HCT116 (cell line): ENCODE results near the gene TCF7L1. TPM values are rescaled to one million over a fixed set of nuclear protein-coding genes. Genes with fewer than 3 reads are reported as not detected.

ENCODE experiments used
- ATAC-seq: fragments of 200-7000 bp; cut with Tn5 transposase; 2 replicates; pipeline ENCODE4 v1.9.1; 2020; ENCODE audit warnings: mild to moderate bottlenecking, moderate library complexity
- BruUV-seq: library from RNA; stranded (reverse); fragments of 400-500 nt; replicated peaks from 2 replicates; lab custom pipeline; 2021; lab: Mats Ljungman, UMichigan
- CTCF ChIA-PET: fragments of 300-600 bp; sonication (Branson Sonifier 250); formaldehyde crosslinking; loops from one replicate; lab custom pipeline; 2021; ENCODE audit warnings: antibody characterized with exemption; lab: Charles Lee
- POLR2A ChIA-PET: fragments of 300-600, 350-600 bp; sonication (Branson Sonifier 250); formaldehyde crosslinking; loops from one replicate; lab custom pipeline; 2021; ENCODE audit warnings: antibody characterized with exemption; lab: Charles Lee
- RAD21 ChIA-PET, 2 experiments: fragments of 300-600 bp; sonication (Branson Sonifier 250); formaldehyde crosslinking; loops; one replicate each; lab custom pipeline; 2023; ENCODE audit warnings: low total read pairs in 2 of 2; ENCODE audit not compliant: uncharacterized antibody in 2 of 2, unreplicated experiment in 2 of 2, low non-redundant PET in 1 of 2; lab: Charles Lee
- DNase-seq: peaks from one replicate; pipeline ENCODE4 v3.0.0-alpha.2; 2010; ENCODE audit warnings: low read depth, low spot score
- H2AFZ ChIP-seq: fragments of 200-600 bp; shearing (Covaris generic), sonication (generic); 2 replicates; pipeline ENCODE4 v1.6.1; 2017; ENCODE audit warnings: low read depth, mixed run types, mixed read lengths, antibody characterized with exemption, low read length; ENCODE audit not compliant: poor library complexity, severe bottlenecking
- H3K27ac ChIP-seq: 2 replicates; pipeline ENCODE4 v1.5.1; 2012; ENCODE audit warnings: low read depth, low read length
- H3K27me3 ChIP-seq: fragments of 200-600 bp; sonication (generic); 2 replicates; pipeline ENCODE4 v1.6.1; 2016; ENCODE audit warnings: mixed run types, low read length, mixed read lengths; ENCODE audit not compliant: insufficient read depth
- H3K36me3 ChIP-seq, 2 experiments: fragments of 200-500 bp in 1 of 2; fragments of 200-600 bp in 1 of 2; sonication (Bioruptor generic) in 1 of 2; sonication (generic) in 1 of 2; 2 replicates each; pipeline versions ENCODE4 v1.5.1 to v1.6.1; 2014 to 2016; ENCODE audit warnings: low read length in 2 of 2, inconsistent platforms in 1 of 2, mixed read lengths in 1 of 2, mixed run types in 1 of 2; ENCODE audit not compliant: insufficient read depth in 2 of 2, control insufficient read depth in 1 of 2
- H3K4me1 ChIP-seq, 2 experiments: fragments of 200-600 bp in 1 of 2; sonication (generic) in 1 of 2; 2 replicates each; pipeline versions ENCODE4 v1.5.1 to v1.6.1; 2012 to 2017; ENCODE audit warnings: low read length in 2 of 2, inconsistent platforms in 1 of 2, mild to moderate bottlenecking in 1 of 2, mixed read lengths in 1 of 2, mixed run types in 1 of 2, moderate library complexity in 1 of 2; ENCODE audit not compliant: insufficient read depth in 2 of 2, control insufficient read depth in 1 of 2
- H3K4me2 ChIP-seq: fragments of 200-600 bp; sonication (generic); 2 replicates; pipeline ENCODE4 v1.6.1; 2017; ENCODE audit warnings: mixed run types, low read length, mixed read lengths
- H3K4me3 ChIP-seq, 2 experiments: fragments of 200-600 bp in 1 of 2; sonication (generic) in 1 of 2; replicated peaks in 1 of 2; 2 replicates each; pipeline ENCODE4 v1.5.1; 2011 to 2016; ENCODE audit warnings: low read length in 2 of 2, control low read depth in 1 of 2, low read depth in 1 of 2, mild to moderate bottlenecking in 1 of 2, mixed read lengths in 1 of 2, mixed run types in 1 of 2
- H3K79me2 ChIP-seq: fragments of 200-600 bp; sonication (generic); 2 replicates; pipeline ENCODE4 v1.6.1; 2017; ENCODE audit warnings: mild to moderate bottlenecking, mixed run types, low read length, moderate library complexity, mixed read lengths; ENCODE audit not compliant: insufficient read depth
- H3K9ac ChIP-seq: fragments of 200-600 bp; sonication (generic); 2 replicates; pipeline ENCODE4 v1.6.1; 2016; ENCODE audit warnings: low read length, mixed read lengths
- H3K9me2 ChIP-seq: fragments of 200-600 bp; sonication (generic), shearing (Covaris generic); 2 replicates; pipeline ENCODE4 v1.6.1; 2017; ENCODE audit warnings: mixed run types, mild to moderate bottlenecking, moderate library complexity; ENCODE audit not compliant: insufficient read depth
- H3K9me3 ChIP-seq, 2 experiments: fragments of 200-500 bp in 1 of 2; fragments of 200-600 bp in 1 of 2; sonication (Bioruptor generic) in 1 of 2; sonication (generic) in 1 of 2; 2 replicates each; pipeline ENCODE4 v1.6.1; 2014 to 2017; ENCODE audit warnings: low read length in 2 of 2, mixed read lengths in 2 of 2, inconsistent platforms in 1 of 2, low read depth in 1 of 2, mild to moderate bottlenecking in 1 of 2, mixed run types in 1 of 2, moderate library complexity in 1 of 2; ENCODE audit not compliant: control insufficient read depth in 1 of 2, insufficient read depth in 1 of 2
- H4K20me1 ChIP-seq: fragments of 200-600 bp; sonication (generic), shearing (Covaris generic); 2 replicates; pipeline ENCODE4 v1.6.1; 2017; ENCODE audit warnings: mixed run types, mild to moderate bottlenecking, moderate library complexity; ENCODE audit not compliant: insufficient read depth
- CBX3 ChIP-seq: IDR thresholded peaks from 2 replicates; pipeline ENCODE4 v1.6.1; 2012; ENCODE audit warnings: low read depth
- CEBPB ChIP-seq: IDR thresholded peaks from 2 replicates; pipeline ENCODE4 v1.6.1; 2012; ENCODE audit warnings: low read depth
- ELF1 ChIP-seq: IDR thresholded peaks from 2 replicates; pipeline ENCODE4 v1.6.1; 2012; ENCODE audit warnings: low read depth, borderline replicate concordance
- FOSL1 ChIP-seq: IDR thresholded peaks from 2 replicates; pipeline ENCODE4 v1.6.1; 2012; ENCODE audit warnings: low read depth
- JUND ChIP-seq: IDR thresholded peaks from 2 replicates; pipeline ENCODE4 v1.6.1; 2012
- POLR2A ChIP-seq: IDR thresholded peaks from 2 replicates; pipeline ENCODE4 v1.7.0; 2011; ENCODE audit warnings: borderline replicate concordance; ENCODE audit not compliant: insufficient read depth, insufficient read length; ENCODE audit errors: extremely low read depth
- RAD21 ChIP-seq: IDR thresholded peaks from 2 replicates; pipeline ENCODE4 v1.6.1; 2012; ENCODE audit warnings: low read depth, mild to moderate bottlenecking
- SP1 ChIP-seq: IDR thresholded peaks from 2 replicates; pipeline ENCODE4 v1.6.1; 2012; ENCODE audit warnings: low read depth
- TCF7L2 ChIP-seq: IDR thresholded peaks from 2 replicates; pipeline ENCODE4 v1.7.0; 2011; ENCODE audit warnings: borderline replicate concordance, inconsistent platforms; ENCODE audit not compliant: insufficient read depth, insufficient read length; ENCODE audit errors: extremely low read depth
- ZBTB33 ChIP-seq: IDR thresholded peaks from 2 replicates; pipeline ENCODE4 v1.6.1; 2011; ENCODE audit warnings: mild to moderate bottlenecking, low read length, moderate library complexity; ENCODE audit not compliant: insufficient replicate concordance; ENCODE audit errors: extremely low read depth
- ZFX ChIP-seq: fragments of 450-650 bp; IDR thresholded peaks from 2 replicates; pipeline ENCODE4 v1.6.1; 2017
- ZNF274 ChIP-seq: fragments of 200-500 bp; sonication (Bioruptor generic); IDR thresholded peaks from 2 replicates; pipeline ENCODE4 v1.6.1; 2014; ENCODE audit warnings: mild to moderate bottlenecking, low read depth, low read length, inconsistent platforms
- intact Hi-C: fragments of 100-400 bp; cut with micrococcal nuclease; formaldehyde crosslinking; loops from 2 replicates; pipeline ENCODE4 v1.10.0; 2022
- total RNA-seq: library from RNA; stranded (reverse); gene quantifications from one replicate; pipeline ENCODE4 v1.2.1, GENCODE V29; 2021; ENCODE audit not compliant: unreplicated experiment
- TF ChIP-seq, protein P1 (sequence below), 3 experiments: fragments of 200-600 bp in 1 of 3; sonication (generic) in 1 of 3; IDR thresholded peaks in 2 of 3; conservative IDR thresholded peaks in 1 of 3; 2 replicates each; pipeline ENCODE4 v1.5.1; 2012 to 2017; ENCODE audit warnings: low read depth in 2 of 3, low read length in 2 of 3, antibody characterized with exemption in 1 of 3, borderline replicate concordance in 1 of 3, control low read depth in 1 of 3, mild to moderate bottlenecking in 1 of 3, mixed read lengths in 1 of 3, mixed run types in 1 of 3, moderate library complexity in 1 of 3; ENCODE audit not compliant: insufficient read depth in 1 of 3
- TF ChIP-seq, protein P2 (sequence below): IDR thresholded peaks from 2 replicates; pipeline ENCODE4 v1.6.1; 2012

Gene TCF7L1
- total RNA-seq, 1 experiment from 2014 or later, result 10.3 TPM

DNA sequence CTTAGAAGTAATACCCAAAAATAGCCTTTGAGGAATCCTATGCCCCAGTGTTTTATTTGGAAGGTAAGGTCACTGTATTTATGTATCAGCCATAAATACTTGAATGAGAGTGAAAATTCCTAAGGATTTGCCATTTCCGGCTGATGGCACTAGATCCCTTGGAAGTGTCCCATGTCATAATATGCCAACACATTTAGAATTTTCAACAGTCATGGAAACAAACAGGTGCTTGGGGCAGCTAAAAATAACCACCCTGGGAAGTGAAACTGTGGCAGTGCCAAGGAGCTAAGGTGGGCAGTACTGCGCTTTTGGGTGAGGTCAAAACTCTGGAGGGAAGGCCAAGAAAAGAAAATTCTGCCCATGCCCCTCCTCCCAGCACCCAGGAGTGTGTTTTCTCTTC is 80.2 kb downstream of the TCF7L1 start (continued):
- no peak for TF ChIP-seq ZBTB33
- TF ChIP-seq, protein P1, sequence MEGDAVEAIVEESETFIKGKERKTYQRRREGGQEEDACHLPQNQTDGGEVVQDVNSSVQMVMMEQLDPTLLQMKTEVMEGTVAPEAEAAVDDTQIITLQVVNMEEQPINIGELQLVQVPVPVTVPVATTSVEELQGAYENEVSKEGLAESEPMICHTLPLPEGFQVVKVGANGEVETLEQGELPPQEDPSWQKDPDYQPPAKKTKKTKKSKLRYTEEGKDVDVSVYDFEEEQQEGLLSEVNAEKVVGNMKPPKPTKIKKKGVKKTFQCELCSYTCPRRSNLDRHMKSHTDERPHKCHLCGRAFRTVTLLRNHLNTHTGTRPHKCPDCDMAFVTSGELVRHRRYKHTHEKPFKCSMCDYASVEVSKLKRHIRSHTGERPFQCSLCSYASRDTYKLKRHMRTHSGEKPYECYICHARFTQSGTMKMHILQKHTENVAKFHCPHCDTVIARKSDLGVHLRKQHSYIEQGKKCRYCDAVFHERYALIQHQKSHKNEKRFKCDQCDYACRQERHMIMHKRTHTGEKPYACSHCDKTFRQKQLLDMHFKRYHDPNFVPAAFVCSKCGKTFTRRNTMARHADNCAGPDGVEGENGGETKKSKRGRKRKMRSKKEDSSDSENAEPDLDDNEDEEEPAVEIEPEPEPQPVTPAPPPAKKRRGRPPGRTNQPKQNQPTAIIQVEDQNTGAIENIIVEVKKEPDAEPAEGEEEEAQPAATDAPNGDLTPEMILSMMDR (IDR thresholded peaks at IDR 0.05 in 2 of 3, conservative IDR thresholded peaks at IDR 0.05 in 1 of 3; ENCODE audit: borderline replicate concordance in 1 of 3, insufficient read depth in 1 of 3, low read depth in 2 of 3, low read length in 2 of 3), result no peak
- no peak for TF ChIP-seq ZFX
- no peak for TF ChIP-seq ZNF274
- no peak for TF ChIP-seq CEBPB
- no peak for TF ChIP-seq TCF7L2
- TF ChIP-seq SP1, result no peak
- no peak for TF ChIP-seq FOSL1
- TF ChIP-seq, protein P2, sequence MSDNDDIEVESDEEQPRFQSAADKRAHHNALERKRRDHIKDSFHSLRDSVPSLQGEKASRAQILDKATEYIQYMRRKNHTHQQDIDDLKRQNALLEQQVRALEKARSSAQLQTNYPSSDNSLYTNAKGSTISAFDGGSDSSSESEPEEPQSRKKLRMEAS, result no peak

DNA sequence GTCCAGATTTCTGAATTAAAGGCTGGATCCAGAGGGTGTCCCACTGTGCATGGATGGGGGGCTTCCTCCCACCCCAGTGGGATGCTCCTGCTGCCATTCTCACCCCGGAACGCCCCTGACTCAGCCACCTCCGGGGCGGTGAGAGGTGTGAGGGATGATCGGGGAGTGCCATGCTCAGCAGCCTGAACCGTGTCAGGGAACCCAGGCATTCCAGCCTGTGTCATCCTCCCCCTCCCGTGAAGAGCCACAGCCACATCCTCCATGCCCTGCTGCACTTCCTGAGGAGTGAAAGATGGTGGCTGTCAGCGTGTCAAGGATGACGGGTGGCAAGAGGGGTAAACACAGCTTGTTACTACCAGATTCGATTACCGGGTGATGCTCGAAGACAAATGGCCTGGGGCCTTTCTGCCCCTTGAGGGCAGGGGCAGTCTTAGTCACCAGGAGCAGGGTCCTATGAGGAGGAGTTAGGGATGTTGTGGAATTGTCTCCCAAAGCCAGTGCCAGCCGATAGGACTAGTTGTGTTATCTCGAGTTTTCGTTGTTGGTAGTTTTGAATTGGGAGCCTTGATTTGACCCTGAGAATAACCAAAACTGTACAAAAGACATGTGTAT is 80.8 kb downstream of the TCF7L1 start:
- RAD21 ChIA-PET, result no interaction called here
- H3K27me3 ChIP-seq, result no peaks in the 10 kb centered on the region
- TF ChIP-seq ELF1 (no peak), ZNF274 (no peak), TCF7L2 (no peak), JUND (no peak), RAD21 (no peak), FOSL1 (no peak), CBX3 (no peak), POLR2A (no peak)
- TF ChIP-seq, protein P2, result no peak

More for the DNA sequence above, 80.8 kb downstream of the TCF7L1 start:
- ATAC-seq (no peak), DNase-seq (no peak)
- Histone ChIP-seq H3K79me2 (no peaks in the 10 kb centered on the region), H4K20me1 (no peaks in the 10 kb centered on the region), H3K4me3 (no peak overlapping the region), H3K9ac (no peak overlapping the region), H2AFZ (no peak overlapping the region), H3K4me2 (no peak overlapping the region), H3K9me2 (no peaks in the 10 kb centered on the region), H3K36me3 (no peaks in the 10 kb centered on the region), H3K9me3 (no peaks in the 10 kb centered on the region), H3K27ac (no peak overlapping the region), H3K4me1 (no peaks in the 10 kb centered on the region)
- ChIA-PET POLR2A (no interaction called here), CTCF (no interaction called here)
- intact Hi-C loops, result no loop called here
- no TSS peak for BruUV-seq
